Adrenal gland (tissue), 5 donors: ENCODE results near the gene TOGARAM1.

Experiments
- CTCF ChIP-seq, 6 experiments: fragments of 450-650 bp in 4 of 6; fragments of 200-600 bp in 2 of 6; sonication (generic) in 1 of 6; IDR thresholded peaks; 1 replicate in 5 of 6; 2 replicates in 1 of 6; pipeline versions ENCODE4 v1.5.1 to v1.8.0; 2016 to 2021; ENCODE audit warnings: antibody characterized with exemption in 6 of 6, mild to moderate bottlenecking in 2 of 6, moderate library complexity in 1 of 6
- POLR2A ChIP-seq, 2 donors: fragments of 450-650 bp; IDR thresholded peaks; one replicate each; pipeline ENCODE4 v1.6.1; 2017; ENCODE audit warnings: antibody characterized with exemption in 2 of 2, mild to moderate bottlenecking in 2 of 2, moderate library complexity in 1 of 2
- donor health status: DM: no; HTN: no; CAD: no.

GRCh38 chr14:45028107-45028626 is 66.2 kb downstream of the TOGARAM1 start:
- TF ChIP-seq CTCF (IDR thresholded peaks at IDR 0.05): no peak
- no peak for TF ChIP-seq POLR2A (IDR thresholded peaks at IDR 0.05)
